Measurements from ENCODE around the gene R3HCC1L.
"Not testable (repeated sequence)": the region's sequence is repeated elsewhere in the genome, so short reads cannot be mapped to it uniquely, and the experiment has no call there.

The R3HCC1L gene

DNA sequence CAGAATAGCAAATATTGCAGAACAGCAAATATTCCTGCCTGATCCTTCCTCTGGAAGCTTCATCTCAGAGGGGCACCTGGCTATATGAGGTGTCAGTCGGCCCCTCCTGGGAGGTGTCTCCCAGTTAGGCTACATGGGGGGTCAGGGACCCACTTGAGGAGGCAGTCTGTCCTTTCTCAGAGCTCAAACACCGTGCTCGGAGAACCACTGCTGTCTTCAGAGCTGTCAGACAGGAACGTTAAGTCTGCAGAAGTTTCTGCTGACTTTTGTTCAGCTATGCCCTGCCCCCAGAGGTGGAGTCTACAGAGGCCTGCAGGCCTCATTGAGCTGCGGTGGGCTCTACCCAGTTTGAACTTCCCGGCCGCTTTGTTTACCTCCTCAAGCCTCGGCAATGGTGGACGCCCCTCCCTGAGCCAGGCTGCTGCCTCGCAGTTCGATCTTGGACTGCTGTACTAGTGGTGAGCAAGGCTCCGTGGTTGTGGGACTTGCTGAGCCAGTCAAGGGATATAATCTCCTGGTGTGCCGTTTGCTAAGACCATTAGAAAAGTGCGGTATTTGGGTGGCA lies 48.0 kb downstream of the R3HCC1L start:
- not testable (repeated sequence) for DNase-seq

DNA sequence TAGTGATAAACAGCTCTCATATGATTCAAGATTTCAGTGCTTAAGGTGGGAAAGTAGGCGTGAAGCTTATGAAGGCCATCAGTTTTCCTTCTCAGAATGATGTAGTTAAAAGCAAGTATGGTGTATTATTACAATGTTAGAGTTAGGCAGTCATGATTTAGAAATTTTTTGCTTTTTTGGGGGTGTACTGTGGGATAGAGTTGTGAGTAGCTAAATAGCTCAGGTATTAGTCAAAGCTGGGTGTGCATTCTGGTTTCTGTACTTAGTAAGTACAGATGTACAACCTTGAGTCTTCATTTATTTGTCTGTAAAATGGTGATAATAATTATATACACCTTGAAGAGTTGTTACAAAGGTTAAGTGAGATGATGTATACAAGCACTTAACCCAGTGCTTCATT lies 52.2 kb downstream of the R3HCC1L start:
- no peak for DNase-seq

DNA sequence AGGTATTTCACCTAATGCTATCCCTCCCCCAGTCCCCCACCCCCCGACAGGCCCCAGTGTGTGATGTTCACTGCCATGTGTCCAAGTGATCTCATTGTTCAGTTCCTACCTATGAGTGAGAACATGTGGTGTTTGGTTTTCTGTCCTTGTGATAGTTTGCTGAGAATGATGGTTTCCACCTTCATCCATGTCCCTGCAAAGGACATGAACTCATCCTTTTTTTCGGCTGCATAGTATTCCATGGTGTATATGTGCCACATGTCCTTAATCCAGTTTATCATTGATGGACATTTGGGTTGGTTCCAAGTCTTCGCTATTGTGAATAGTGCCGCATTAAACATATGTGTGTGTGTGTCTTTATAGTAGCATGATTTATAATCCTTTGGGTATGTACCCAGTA lies 56.3 kb downstream of the R3HCC1L start:
- DNase-seq: not testable (repeated sequence)

- no peak for DNase-seq
Measured at GRCh38 chr10:98193037-98193436, 58.6 kb downstream of the R3HCC1L start.

GRCh38 chr10:98194633-98195032 lies 60.2 kb downstream of the R3HCC1L start:
- DNase-seq: no peak

GRCh38 chr10:98195120-98195519 lies 60.7 kb downstream of the R3HCC1L start:
- no peak for DNase-seq

- no peak for DNase-seq
Measured at GRCh38 chr10:98196985-98197384, 62.5 kb downstream of the R3HCC1L start.

DNA sequence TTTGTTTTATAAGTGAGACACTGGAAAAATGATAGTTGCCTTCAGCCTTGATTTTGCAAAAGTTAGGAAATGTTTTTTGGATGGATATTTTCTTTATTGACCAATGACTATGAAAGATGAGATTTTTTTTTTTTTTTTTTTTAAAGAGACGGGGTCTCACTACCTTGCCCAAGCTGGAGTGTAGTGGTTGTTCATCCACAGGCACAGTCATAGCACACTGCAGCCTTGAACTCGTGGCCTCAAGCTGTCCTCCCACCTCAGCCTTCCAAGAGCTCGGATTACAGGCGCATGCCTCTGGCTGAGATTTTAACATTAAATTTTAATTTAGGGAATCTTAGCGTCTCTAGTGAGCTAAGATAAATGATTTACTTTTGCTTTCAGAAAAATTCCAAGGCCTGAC lies 67.3 kb downstream of the R3HCC1L start:
- no peak for DNase-seq

DNA sequence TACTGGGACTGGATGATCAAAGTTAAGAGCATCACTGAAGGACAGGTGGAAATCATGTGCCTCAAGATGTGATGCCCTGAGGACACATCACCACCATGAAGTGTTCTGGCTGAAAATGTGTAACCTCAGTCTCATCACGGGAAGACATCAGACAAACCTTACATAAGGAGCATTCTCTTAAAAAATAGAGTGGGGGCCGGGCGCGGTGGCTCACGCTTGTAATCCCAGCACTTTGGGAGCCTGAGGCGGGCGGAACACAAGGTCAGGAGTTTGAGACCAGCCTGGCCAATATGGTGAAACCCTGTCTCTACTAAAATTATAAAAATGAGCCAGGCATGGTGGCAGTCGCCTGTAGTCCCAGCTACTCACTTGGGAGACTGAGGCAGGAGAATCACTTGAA lies 67.9 kb downstream of the R3HCC1L start:
- DNase-seq: no peak

DNA sequence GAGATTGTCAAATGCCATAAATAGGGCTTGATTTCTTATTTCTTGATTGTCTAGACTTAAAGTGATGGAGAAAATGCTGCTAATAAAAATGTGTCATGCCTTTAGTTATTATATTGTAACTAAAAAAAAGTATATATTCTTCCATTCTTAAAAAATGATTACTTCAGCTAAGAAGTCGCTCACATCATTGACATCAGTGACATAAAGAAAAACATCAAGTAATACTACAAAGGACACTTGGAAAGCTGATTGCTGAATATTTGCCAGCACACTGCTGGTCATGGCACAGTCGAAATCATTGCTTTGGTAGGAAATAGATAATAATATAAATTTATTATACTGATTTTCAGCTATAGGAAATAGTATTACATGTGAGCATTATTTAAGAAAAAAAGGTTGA lies 70.9 kb downstream of the R3HCC1L start:
- no peak for DNase-seq

GRCh38 chr10:98208925-98209324 lies 74.5 kb downstream of the R3HCC1L start:
- DNase-seq: no peak

DNA sequence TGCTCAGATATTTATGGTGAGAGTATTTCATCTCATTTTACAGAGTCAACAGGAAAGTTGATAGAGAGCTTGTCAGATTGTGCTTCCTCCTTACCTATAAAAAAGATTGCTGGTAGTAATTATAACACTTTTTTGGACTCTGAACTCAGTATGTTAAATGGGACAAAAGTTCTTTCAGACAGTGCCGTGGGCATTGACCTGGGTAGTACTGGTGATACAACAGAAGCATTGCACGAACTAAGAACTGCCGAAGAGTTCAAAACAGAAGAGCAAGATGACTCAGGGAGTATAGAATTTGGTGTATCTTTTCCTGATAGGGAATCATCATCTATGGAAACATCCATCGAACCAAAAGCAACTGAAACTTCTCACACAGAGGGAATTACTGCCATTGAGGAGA lies 75.0 kb downstream of the R3HCC1L start:
- DNase-seq: no peak

GRCh38 chr10:98212196-98212595 lies 77.7 kb downstream of the R3HCC1L start:
- no peak for DNase-seq

DNA sequence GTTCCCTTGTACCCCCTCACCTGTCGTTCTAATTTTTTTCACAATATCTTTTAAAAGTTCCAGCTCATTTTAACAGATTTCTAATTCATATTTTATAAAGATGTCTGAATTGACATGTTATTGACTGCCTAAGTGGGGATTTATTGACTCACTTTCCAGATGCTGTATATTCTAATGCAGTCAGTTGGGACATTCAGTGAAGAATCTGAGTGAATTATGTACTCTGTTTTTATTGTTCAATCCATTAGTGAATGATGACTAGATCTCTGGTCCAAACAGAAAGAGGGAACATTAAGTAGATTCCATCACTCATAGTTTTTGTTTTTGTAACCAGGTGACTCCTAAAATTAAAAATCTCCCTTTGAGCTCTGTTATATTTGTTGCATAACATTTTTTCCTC lies 79.3 kb downstream of the R3HCC1L start:
- no peak for DNase-seq

DNA sequence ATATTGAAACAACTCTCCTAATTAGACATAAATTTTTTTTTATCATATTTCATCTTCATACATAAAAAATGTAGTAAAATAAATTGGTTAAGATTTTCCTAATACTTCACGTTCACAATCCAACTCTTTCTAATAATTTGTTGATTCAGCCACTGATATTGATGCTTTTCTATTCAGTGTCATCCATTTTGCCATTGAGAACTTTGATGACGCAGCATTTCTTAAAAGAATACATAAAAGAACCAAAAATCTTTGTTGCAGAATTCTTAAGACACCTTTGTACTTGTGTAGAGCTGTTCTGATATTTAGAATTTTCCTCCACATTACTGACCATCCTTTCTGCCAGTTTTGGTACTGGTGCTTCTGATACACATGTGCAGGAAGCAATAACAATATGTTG lies 80.9 kb downstream of the R3HCC1L start:
- DNase-seq: no peak

DNA sequence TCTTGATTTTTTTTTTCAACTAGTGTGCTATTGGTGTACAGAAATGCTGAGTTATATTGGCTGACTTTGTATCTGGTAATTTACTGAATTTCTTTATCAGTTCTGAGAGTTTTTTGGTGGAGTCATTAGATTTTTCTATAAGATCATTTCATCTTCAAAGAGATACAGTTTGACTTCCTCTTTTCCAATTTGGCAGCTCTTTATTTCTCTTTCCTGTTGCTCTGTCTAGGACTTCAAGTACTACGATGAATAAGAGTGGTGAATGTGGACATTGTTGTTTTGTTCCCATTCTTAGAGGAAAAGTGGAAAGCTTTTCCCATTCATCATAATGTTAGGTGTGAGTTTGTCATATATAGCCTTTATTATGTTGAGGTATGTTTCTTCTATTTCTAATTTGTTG lies 83.3 kb downstream of the R3HCC1L start:
- no peak for DNase-seq

DNA sequence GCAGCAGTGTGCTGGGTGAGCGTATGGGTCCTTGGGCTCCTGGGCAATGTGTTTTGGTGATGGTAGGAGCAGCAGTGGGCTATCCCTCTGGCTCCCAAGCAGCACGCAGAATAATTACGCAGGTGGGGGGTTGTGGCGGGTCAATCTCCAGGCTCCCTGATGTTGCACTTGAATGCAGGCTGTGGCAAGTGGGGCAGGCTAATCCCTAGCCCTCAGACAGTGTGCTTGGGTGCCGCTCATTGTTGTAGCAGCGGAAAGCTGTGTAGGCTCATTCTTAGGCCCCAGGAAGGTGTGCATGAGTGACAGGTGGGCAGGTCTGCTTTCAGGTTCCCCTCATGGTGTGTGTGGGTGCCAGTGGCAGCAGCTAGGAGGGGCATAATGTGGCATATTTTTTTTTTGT lies 89.4 kb downstream of the R3HCC1L start:
- no peak for DNase-seq

GRCh38 chr10:98224509-98224908 lies 90.1 kb downstream of the R3HCC1L start:
- DNase-seq: no peak

- DNase-seq: no peak
Measured at GRCh38 chr10:98224996-98225395, 90.5 kb downstream of the R3HCC1L start.

DNA sequence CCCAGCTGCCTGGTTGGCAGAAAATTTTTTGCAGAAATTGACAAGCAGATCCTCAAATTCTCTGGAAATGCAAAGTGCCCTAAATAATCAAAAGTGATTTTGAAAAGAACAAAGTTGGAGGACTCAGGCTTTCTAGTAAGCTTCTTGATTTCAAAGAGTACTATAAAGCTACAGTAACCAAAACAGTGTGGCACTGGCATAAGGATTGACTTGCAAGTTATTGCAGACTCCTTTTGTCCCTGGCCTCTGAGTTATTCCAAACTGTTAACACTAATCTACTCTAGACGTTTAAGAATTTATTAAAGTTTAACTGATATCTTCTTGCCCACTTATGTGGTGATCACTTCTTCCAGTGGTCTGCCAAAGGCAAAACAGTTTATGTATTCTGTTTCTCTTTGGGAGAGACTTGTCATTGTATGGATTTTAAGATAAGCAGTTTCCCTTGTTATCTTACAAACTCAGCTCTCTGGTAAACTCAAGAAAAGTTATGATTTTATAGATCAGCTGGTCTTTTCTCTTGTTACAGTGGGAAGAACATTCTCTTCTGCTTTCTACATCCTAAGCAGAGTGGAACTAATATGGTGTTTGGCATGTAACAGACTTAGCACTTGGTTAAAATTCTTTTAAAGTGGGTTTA lies 92.2 kb downstream of the R3HCC1L start:
- DNase-seq: no peak

- DNase-seq: not testable (repeated sequence)
Measured at GRCh38 chr10:98227713-98228112, 93.3 kb downstream of the R3HCC1L start.

DNA sequence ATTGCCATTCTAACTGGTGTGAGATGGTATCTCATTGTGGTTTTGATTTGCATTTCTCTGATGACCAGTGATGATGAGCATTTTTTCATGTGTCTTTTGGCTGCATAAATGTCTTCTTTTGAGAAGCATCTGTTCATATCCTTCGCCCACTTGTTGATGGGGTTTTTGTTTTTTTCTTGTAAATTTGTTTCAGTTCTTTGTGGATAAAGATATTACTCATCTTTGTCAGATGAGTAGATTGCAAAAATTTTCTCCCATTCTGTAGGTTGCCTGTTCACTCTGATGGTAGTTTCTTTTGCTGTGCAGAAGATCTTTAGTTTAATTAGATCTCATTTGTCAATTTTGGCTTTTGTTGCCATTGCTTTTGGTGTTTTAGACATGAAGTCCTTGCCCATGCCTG lies 93.8 kb downstream of the R3HCC1L start:
- not testable (repeated sequence) for DNase-seq

GRCh38 chr10:98231417-98231816 lies 97.0 kb downstream of the R3HCC1L start:
- no peak for DNase-seq

GRCh38 chr10:98235846-98236245 lies 101.4 kb downstream of the R3HCC1L start:
- DNase-seq: no peak

DNA sequence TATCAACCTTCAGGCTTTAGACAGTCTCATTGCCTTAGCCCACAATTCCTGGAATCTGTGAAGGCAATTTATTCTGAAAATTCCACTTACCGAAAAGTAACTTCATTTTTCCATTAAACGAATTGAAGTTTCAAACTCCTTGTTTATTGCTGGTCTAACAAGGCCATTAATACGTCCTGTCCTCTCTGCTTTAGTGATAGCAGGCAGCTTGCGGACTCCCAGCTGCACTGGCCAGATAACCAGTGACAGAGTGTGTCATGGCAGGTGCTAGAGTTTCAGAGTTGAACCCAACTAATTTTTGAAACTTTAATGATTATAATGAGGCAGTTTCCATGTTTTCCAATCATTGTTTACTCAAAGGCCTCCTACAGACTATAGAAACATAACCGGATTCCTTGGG lies 102.4 kb downstream of the R3HCC1L start:
- DNase-seq: no peak
